MCF 10A (cell line): ENCODE results near the gene BEND5. TPM values are rescaled to one million over a fixed set of nuclear protein-coding genes. Genes with fewer than 3 reads are reported as not detected.

Source experiments
- BruUV-seq: library from RNA; stranded (reverse); fragments of 400-500 nt; replicated peaks from 2 replicates; lab custom pipeline; 2021; lab: Mats Ljungman, UMichigan
- CTCF ChIA-PET: fragments of 300-600 bp; sonication (Branson Sonifier 250); formaldehyde crosslinking; extraction: SDS; loops from one replicate; lab custom pipeline; 2021; ENCODE audit warnings: antibody characterized with exemption, inconsistent platforms; lab: Yijun Ruan, JAX
- POLR2A ChIA-PET: fragments of 300-600, 350-650 bp; sonication (Branson Sonifier 250); formaldehyde crosslinking; extraction: SDS; loops from one replicate; lab custom pipeline; 2020; ENCODE audit warnings: antibody characterized with exemption, inconsistent platforms; lab: Yijun Ruan, JAX
- DNase-seq: peaks from one replicate; pipeline ENCODE4 v3.0.0-alpha.2; 2018; ENCODE audit not compliant: unreplicated experiment
- H3K27ac Mint-ChIP-seq: one replicate; pipeline ENCODE4 v1.8.0; 2022; ENCODE audit warnings: mild to moderate bottlenecking, low read depth, mixed read lengths; ENCODE audit not compliant: unreplicated experiment
- H3K27me3 Mint-ChIP-seq: one replicate; pipeline ENCODE4 v1.8.0; 2022; ENCODE audit warnings: mixed read lengths; ENCODE audit not compliant: insufficient read depth, unreplicated experiment
- H3K36me3 Mint-ChIP-seq: one replicate; pipeline ENCODE4 v1.8.0; 2022; ENCODE audit warnings: mild to moderate bottlenecking, moderate library complexity, mixed read lengths; ENCODE audit not compliant: insufficient read depth, unreplicated experiment
- H3K4me1 Mint-ChIP-seq: one replicate; pipeline ENCODE4 v1.8.0; 2022; ENCODE audit warnings: mixed read lengths; ENCODE audit not compliant: insufficient read depth, unreplicated experiment
- H3K4me3 Mint-ChIP-seq: one replicate; pipeline ENCODE4 v1.8.0; 2022; ENCODE audit warnings: mild to moderate bottlenecking, moderate library complexity, mixed read lengths; ENCODE audit not compliant: unreplicated experiment
- H3K9me3 Mint-ChIP-seq: one replicate; pipeline ENCODE4 v1.8.0; 2022; ENCODE audit warnings: mixed read lengths; ENCODE audit not compliant: unreplicated experiment
- intact Hi-C: fragments of 100-400 bp; cut with micrococcal nuclease; formaldehyde crosslinking; loops from 2 replicates; pipeline ENCODE4 v1.14.1; 2022
- total RNA-seq: library from RNA; stranded (reverse); gene quantifications from 2 replicates; pipeline ENCODE4 v1.2.3, GENCODE V29; 2022
- TF ChIP-seq, protein P1 (sequence below): fragments of 200-600 bp; IDR thresholded peaks from one replicate; pipeline ENCODE4 v1.8.0; 2022; ENCODE audit warnings: antibody characterized with exemption, mild to moderate bottlenecking; ENCODE audit not compliant: unreplicated experiment

The BEND5 gene
- total RNA-seq, 1 experiment from 2014 or later, result not detected

DNA sequence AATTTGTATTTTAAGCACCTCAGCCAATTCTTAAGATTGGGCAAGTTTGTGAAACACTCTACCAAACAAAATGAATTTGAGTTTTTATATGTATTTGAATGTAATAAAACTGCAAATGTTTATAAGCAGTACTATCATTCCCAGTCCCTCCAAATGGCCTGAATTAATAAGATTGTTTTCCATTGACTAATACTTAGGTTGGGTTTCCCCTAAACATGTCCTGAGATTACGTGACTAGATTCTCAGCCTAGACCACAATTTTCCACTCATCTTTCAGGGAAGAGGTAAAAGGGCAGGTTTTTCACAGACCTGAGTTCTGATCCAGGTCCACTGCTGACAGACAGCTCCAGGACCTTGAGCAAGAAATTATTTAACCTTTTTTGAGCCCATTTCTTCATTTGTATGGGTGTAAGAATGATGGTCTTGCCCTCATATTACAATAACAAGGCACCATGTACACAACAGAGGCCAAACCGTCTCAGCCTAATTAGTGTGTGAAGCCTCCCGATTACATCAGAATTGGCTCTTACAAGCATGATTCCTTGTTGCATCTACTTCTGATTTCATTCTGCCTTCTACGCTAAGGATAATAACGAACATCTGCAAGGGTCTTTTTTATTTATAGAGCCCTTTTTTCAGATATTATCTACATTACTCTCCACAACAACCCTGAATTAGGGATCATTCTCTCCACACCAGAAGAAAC is 51.2 kb downstream of the BEND5 start:
- BruUV-seq, result no TSS peak
- ChIA-PET POLR2A (no interaction called here), CTCF (interaction anchor here (1.0 kb wide), 1 partner anchor 29 kb away, joined by 5 read pairs; no protein-coding TSS in a partner anchor)
- peaks cover 19% of the 10 kb centered on the region for H3K27me3 Mint-ChIP-seq
- no peak overlapping the region for H3K27ac Mint-ChIP-seq
- no peak overlapping the region for H3K4me3 Mint-ChIP-seq
- H3K9me3 Mint-ChIP-seq, result no peaks in the 10 kb centered on the region
- H3K36me3 Mint-ChIP-seq, result peaks cover 5% of the 10 kb centered on the region
- no peak for DNase-seq
- TF ChIP-seq, protein P1, sequence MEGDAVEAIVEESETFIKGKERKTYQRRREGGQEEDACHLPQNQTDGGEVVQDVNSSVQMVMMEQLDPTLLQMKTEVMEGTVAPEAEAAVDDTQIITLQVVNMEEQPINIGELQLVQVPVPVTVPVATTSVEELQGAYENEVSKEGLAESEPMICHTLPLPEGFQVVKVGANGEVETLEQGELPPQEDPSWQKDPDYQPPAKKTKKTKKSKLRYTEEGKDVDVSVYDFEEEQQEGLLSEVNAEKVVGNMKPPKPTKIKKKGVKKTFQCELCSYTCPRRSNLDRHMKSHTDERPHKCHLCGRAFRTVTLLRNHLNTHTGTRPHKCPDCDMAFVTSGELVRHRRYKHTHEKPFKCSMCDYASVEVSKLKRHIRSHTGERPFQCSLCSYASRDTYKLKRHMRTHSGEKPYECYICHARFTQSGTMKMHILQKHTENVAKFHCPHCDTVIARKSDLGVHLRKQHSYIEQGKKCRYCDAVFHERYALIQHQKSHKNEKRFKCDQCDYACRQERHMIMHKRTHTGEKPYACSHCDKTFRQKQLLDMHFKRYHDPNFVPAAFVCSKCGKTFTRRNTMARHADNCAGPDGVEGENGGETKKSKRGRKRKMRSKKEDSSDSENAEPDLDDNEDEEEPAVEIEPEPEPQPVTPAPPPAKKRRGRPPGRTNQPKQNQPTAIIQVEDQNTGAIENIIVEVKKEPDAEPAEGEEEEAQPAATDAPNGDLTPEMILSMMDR, result no peak
- intact Hi-C loops, result no loop called here
- H3K4me1 Mint-ChIP-seq, result no peaks in the 10 kb centered on the region

DNA sequence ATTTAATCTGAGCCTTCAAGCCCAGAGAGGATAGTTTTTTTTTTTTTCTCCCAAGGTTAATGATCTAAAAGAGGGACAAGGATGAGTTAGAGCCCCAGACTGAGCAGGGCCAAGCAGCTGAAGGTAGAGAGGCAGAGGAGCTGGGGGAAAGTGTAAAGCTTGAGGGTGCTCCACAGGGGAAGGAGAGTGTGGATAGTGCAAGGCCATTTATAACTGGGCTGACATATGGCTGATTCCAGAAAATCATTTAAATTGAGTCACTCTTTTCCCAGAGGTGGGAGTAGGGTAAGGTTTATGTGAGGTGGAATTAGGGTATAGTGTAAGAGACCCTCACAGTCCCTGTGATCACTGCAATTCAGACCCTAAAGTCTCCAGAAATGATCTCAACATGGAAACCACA is 55.8 kb downstream of the BEND5 start:
- ChIA-PET POLR2A (no interaction called here), CTCF (interaction anchor here (0.6 kb wide), 1 partner anchor 491 kb away, joined by 4 read pairs; no protein-coding TSS in a partner anchor)
- Mint-ChIP-seq H3K27ac (no peak overlapping the region), H3K27me3 (peaks cover 19% of the 10 kb centered on the region), H3K4me3 (no peak overlapping the region), H3K4me1 (no peaks in the 10 kb centered on the region), H3K9me3 (no peaks in the 10 kb centered on the region), H3K36me3 (peaks cover 5% of the 10 kb centered on the region)
- intact Hi-C loops, result no loop called here
- TF ChIP-seq, protein P1, result no peak
- no TSS peak for BruUV-seq
- no peak for DNase-seq

DNA sequence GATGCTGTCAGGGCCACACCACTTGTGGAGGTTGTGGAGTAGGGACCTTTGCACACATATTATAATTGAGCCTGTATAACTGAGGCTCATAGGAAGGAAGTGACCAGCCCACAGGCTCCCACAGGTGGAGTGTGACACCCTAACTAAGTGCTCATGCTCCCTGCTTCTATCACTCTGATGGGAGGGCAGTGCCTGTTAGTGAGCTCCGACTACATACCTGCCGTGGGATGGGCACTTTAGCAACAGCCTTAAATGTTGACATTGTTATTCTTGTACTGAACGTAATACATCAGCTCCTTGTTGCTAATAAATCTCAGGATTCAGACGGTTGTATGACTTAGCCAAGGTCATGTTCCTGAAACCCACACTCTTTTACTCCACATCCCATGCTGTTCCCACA is 58.0 kb downstream of the BEND5 start:
- no TSS peak for BruUV-seq
- Mint-ChIP-seq H3K9me3 (no peaks in the 10 kb centered on the region), H3K27ac (no peak overlapping the region), H3K27me3 (peaks cover 13% of the 10 kb centered on the region), H3K4me3 (no peak overlapping the region), H3K36me3 (peaks cover 5% of the 10 kb centered on the region), H3K4me1 (no peaks in the 10 kb centered on the region)
- DNase-seq, result no peak
- TF ChIP-seq, protein P1, result no peak
- intact Hi-C loops, result no loop called here
- ChIA-PET POLR2A (no interaction called here), CTCF (interaction anchor here (1.1 kb wide), 1 partner anchor 22 kb away, joined by 4 read pairs; no protein-coding TSS in a partner anchor)

DNA sequence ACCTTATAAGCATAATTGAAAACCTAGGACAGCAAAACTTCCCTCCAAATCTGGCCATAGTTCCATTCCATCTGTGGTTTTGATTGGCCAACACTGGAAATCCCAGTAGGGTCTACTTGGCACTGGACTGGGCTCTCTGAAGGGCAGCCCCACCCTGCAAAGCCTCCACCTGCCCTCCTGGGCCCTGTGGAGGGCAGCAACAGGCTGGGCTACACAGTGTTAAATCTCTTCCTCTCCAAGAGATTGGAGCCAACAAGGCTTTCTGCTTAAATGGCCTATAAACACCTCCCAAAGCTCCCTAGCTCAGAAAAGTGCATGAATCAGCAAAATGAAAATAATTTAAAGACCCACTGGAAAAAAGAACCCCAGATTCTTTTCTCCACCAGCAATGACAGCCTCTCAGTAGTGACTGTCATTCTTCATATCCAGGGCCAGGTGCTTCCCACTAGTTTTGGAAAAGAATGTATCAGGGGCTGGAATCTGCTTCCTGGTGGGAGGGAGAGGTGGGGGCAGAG is 58.5 kb downstream of the BEND5 start:
- intact Hi-C loops, result no loop called here
- BruUV-seq, result no TSS peak
- Mint-ChIP-seq H3K27ac (no peak overlapping the region), H3K36me3 (peaks cover 5% of the 10 kb centered on the region), H3K9me3 (no peaks in the 10 kb centered on the region), H3K27me3 (peaks cover 8% of the 10 kb centered on the region), H3K4me3 (no peak overlapping the region), H3K4me1 (no peaks in the 10 kb centered on the region)
- TF ChIP-seq, protein P1, result no peak
- no peak for DNase-seq
- ChIA-PET POLR2A (no interaction called here), CTCF (interaction anchor here (0.8 to 1.1 kb wide), 2 partner anchors 9 to 21 kb away, joined by 3 to 4 read pairs; no protein-coding TSS in a partner anchor)
